SK-N-SH treated with all-trans-retinoic acid at 6 μM for 48 hours (cell line): ENCODE measurements around the gene GRID1.

Experiments
- ATAC-seq: fragments of 200-7000 bp; cut with Tn5 transposase; 3 replicates; pipeline ENCODE4 v1.9.1; 2020; ENCODE audit warnings: mild to moderate bottlenecking, moderate library complexity
- BACH2 ChIP-seq: fragments of 250-450 bp; sonication (Bioruptor Pico); IDR thresholded peaks from 2 replicates; pipeline ENCODE4 v1.9.0; 2021; ENCODE audit warnings: mild to moderate bottlenecking, borderline replicate concordance
- CREB5 ChIP-seq: fragments of 250-450 bp; sonication (Bioruptor Pico); IDR thresholded peaks from 2 replicates; pipeline ENCODE4 v1.5.1; 2020; ENCODE audit warnings: low read depth, mild to moderate bottlenecking, moderate library complexity
- CSDC2 ChIP-seq: fragments of 250-450 bp; sonication (Bioruptor Pico); IDR thresholded peaks from 2 replicates; pipeline ENCODE4 v1.5.0; 2020; ENCODE audit warnings: mild to moderate bottlenecking, moderate library complexity
- ESRRG ChIP-seq: fragments of 250-450 bp; sonication (Bioruptor Pico); IDR thresholded peaks from 2 replicates; pipeline ENCODE4 v1.6.1; 2021; ENCODE audit warnings: mild to moderate bottlenecking
- GLIS3 ChIP-seq: fragments of 250-450 bp; sonication (Bioruptor Pico); IDR thresholded peaks from 2 replicates; pipeline ENCODE4 v1.5.0; 2020; ENCODE audit warnings: mild to moderate bottlenecking, moderate library complexity
- ISL1 ChIP-seq: fragments of 250-450 bp; sonication (Bioruptor Pico); IDR thresholded peaks from 2 replicates; pipeline ENCODE4 v2.1.2; 2022; ENCODE audit warnings: mild to moderate bottlenecking, moderate library complexity
- OSR1 ChIP-seq: fragments of 250-450 bp; sonication (Bioruptor Pico); IDR thresholded peaks from 2 replicates; pipeline ENCODE4 v1.8.0; 2022; ENCODE audit warnings: moderate library complexity, mild to moderate bottlenecking, inconsistent platforms
- PATZ1 ChIP-seq: fragments of 250-450 bp; sonication (Bioruptor Pico); IDR thresholded peaks from 2 replicates; pipeline ENCODE4 v1.8.0; 2020; ENCODE audit warnings: mild to moderate bottlenecking, moderate library complexity, borderline replicate concordance
- RARB ChIP-seq: fragments of 250-450 bp; sonication (Bioruptor Pico); IDR thresholded peaks from 2 replicates; pipeline ENCODE4 v1.8.0; 2021; ENCODE audit warnings: mild to moderate bottlenecking, moderate library complexity
- SNAI2 ChIP-seq: fragments of 250-450 bp; sonication (Bioruptor Pico); IDR thresholded peaks from 2 replicates; pipeline ENCODE4 v1.5.0; 2020; ENCODE audit warnings: mild to moderate bottlenecking, moderate library complexity
- TCF4 ChIP-seq: fragments of 250-450 bp; sonication (Bioruptor Pico); IDR thresholded peaks from 2 replicates; pipeline ENCODE4 v1.8.0; 2021; ENCODE audit warnings: mild to moderate bottlenecking, moderate library complexity, borderline replicate concordance
- TSHZ2 ChIP-seq: fragments of 250-450 bp; sonication (Bioruptor Pico); IDR thresholded peaks from 2 replicates; pipeline ENCODE4 v1.5.0; 2020; ENCODE audit warnings: mild to moderate bottlenecking, moderate library complexity
- ZC3H10 ChIP-seq: fragments of 250-450 bp; sonication (Bioruptor Pico); IDR thresholded peaks from 2 replicates; pipeline ENCODE4 v1.5.1; 2021; ENCODE audit warnings: mild to moderate bottlenecking, moderate library complexity
- ZFP3 ChIP-seq: fragments of 250-450 bp; sonication (Bioruptor Pico); IDR thresholded peaks from 2 replicates; pipeline ENCODE4 v1.5.0; 2020; ENCODE audit warnings: mild to moderate bottlenecking, moderate library complexity
- ZFP30 ChIP-seq: fragments of 450-650 bp; formaldehyde crosslinking; IDR thresholded peaks from 2 replicates; pipeline ENCODE4 v1.5.0; 2022; ENCODE audit warnings: mild to moderate bottlenecking, moderate library complexity
- ZNF70 ChIP-seq: fragments of 450-650 bp; formaldehyde crosslinking; IDR thresholded peaks from 2 replicates; pipeline ENCODE4 v1.5.0; 2020; ENCODE audit warnings: mild to moderate bottlenecking, moderate library complexity

Gene GRID1

GRCh38 chr10:86303626-86304025 lies 63.0 kb downstream of the GRID1 start:
- no peak for ATAC-seq
- TF ChIP-seq BACH2 (CRISPR knock-in tag): no peak
- TF ChIP-seq CREB5 (CRISPR knock-in tag): no peak

GRCh38 chr10:86301971-86302370 lies 64.6 kb downstream of the GRID1 start:
- ATAC-seq: no peak
- no peak for TF ChIP-seq TSHZ2 (CRISPR knock-in tag)
- TF ChIP-seq TCF4: no peak
- no peak for TF ChIP-seq GLIS3 (CRISPR knock-in tag)

GRCh38 chr10:86300931-86301830 lies 65.4 kb downstream of the GRID1 start:
- TF ChIP-seq TCF4: no peak
- TF ChIP-seq SNAI2: no peak
- no peak for TF ChIP-seq CSDC2 (CRISPR knock-in tag)
- no peak for TF ChIP-seq ZFP30
- no peak for TF ChIP-seq ESRRG
- TF ChIP-seq CREB5 (CRISPR knock-in tag): no peak
- no peak for TF ChIP-seq BACH2 (CRISPR knock-in tag)
- TF ChIP-seq ZC3H10 (CRISPR knock-in tag): no peak
- TF ChIP-seq ZFP3 (CRISPR knock-in tag): no peak
- no peak for TF ChIP-seq GLIS3 (CRISPR knock-in tag)
- TF ChIP-seq TSHZ2 (CRISPR knock-in tag): no peak
- no peak for TF ChIP-seq PATZ1 (CRISPR knock-in tag)
- no peak for TF ChIP-seq ZNF70 (CRISPR knock-in tag)
- TF ChIP-seq OSR1 (CRISPR knock-in tag): no peak
- TF ChIP-seq RARB (CRISPR knock-in tag): no peak

GRCh38 chr10:86300399-86300925 lies 66.1 kb downstream of the GRID1 start:
- no peak for ATAC-seq
- TF ChIP-seq ZFP30 (no peak), ESRRG (no peak), ISL1 (CRISPR knock-in tag) (no peak)

More at GRCh38 chr10:86300931-86301830, 65.4 kb downstream of the GRID1 start:
- no peak for ATAC-seq
